ENCODE data around the gene PHLDA1. TPM values are rescaled to one million over a fixed set of nuclear protein-coding genes. Genes with fewer than 3 reads are reported as not detected.
A peak's percentile ranks its signal among the peaks of the same experiment; 100 is the strongest.
"Not testable (repeated sequence)": the region's sequence is repeated elsewhere in the genome, so short reads cannot be mapped to it uniquely, and the experiment has no call there.

The PHLDA1 gene
- total RNA-seq, 2 donors from 2014 or later = 4.9 to 5.8 TPM

- ATAC-seq (no peak), DNase-seq (no peak)
- intact Hi-C loops (cut with DNase I, micrococcal nuclease) = no loop called here
Observed at GRCh38 chr12:75996861-75997447, 34.6 kb downstream of the PHLDA1 start.

GRCh38 chr12:75995691-75996090 lies 35.9 kb downstream of the PHLDA1 start:
- intact Hi-C loops (cut with DNase I, micrococcal nuclease) = no loop called here
- ATAC-seq = no peak

GRCh38 chr12:75994069-75994740 lies 37.4 kb downstream of the PHLDA1 start:
- DNase-seq (no peak), ATAC-seq (no peak)
- intact Hi-C loops (cut with DNase I, micrococcal nuclease) = no loop called here

More at GRCh38 chr12:75995691-75996090, 35.9 kb downstream of the PHLDA1 start:
- no peak for DNase-seq

- ATAC-seq = no peak
- intact Hi-C loops (cut with DNase I, micrococcal nuclease) = no loop called here
- DNase-seq = no peak
Observed at GRCh38 chr12:75991753-75992152, 39.8 kb downstream of the PHLDA1 start.

GRCh38 chr12:75990189-75990912 lies 41.2 kb downstream of the PHLDA1 start:
- no peak for DNase-seq
- intact Hi-C loops (cut with DNase I, micrococcal nuclease) = no loop called here
- ATAC-seq = no peak

GRCh38 chr12:75987709-75988108 lies 43.9 kb downstream of the PHLDA1 start:
- DNase-seq; ATAC-seq; intact Hi-C loops (cut with DNase I, micrococcal nuclease): not testable (repeated sequence)

GRCh38 chr12:75986001-75986746 lies 45.4 kb downstream of the PHLDA1 start:
- intact Hi-C loops (cut with DNase I, micrococcal nuclease) = no loop called here
- ATAC-seq = peak; percentile 54
- DNase-seq = no peak

- intact Hi-C loops (cut with DNase I, micrococcal nuclease) = no loop called here
- ATAC-seq (peak; percentile 32), DNase-seq (no peak)
Observed at GRCh38 chr12:75985566-75985965, 46.0 kb downstream of the PHLDA1 start.

- no peak for DNase-seq
- intact Hi-C loops (cut with DNase I, micrococcal nuclease) = no loop called here
- ATAC-seq = peak; percentile 62
Observed at GRCh38 chr12:75984577-75985182, 46.9 kb downstream of the PHLDA1 start.

- DNase-seq; ATAC-seq; intact Hi-C loops (cut with DNase I, micrococcal nuclease): not testable (repeated sequence)
Observed at GRCh38 chr12:75983851-75984250, 47.7 kb downstream of the PHLDA1 start.

GRCh38 chr12:75982979-75983660 lies 48.5 kb downstream of the PHLDA1 start:
- intact Hi-C loops (cut with DNase I, micrococcal nuclease) = no loop called here
- peak in 1 of 2 donors; percentile 44 for DNase-seq
- ATAC-seq = peak; percentile 66

- DNase-seq (no peak), ATAC-seq (no peak)
- intact Hi-C loops (cut with DNase I, micrococcal nuclease) = no loop called here
Observed at GRCh38 chr12:75982169-75982564, 49.4 kb downstream of the PHLDA1 start.

GRCh38 chr12:75981247-75982168 lies 50.1 kb downstream of the PHLDA1 start:
- DNase-seq (no peak), ATAC-seq (no peak)
- intact Hi-C loops (cut with DNase I, micrococcal nuclease) = no loop called here

- DNase-seq (no peak), ATAC-seq (no peak)
- intact Hi-C loops (cut with DNase I, micrococcal nuclease) = no loop called here
Observed at GRCh38 chr12:75979181-75979580, 52.4 kb downstream of the PHLDA1 start.

GRCh38 chr12:75978677-75979076 lies 52.9 kb downstream of the PHLDA1 start:
- intact Hi-C loops (cut with DNase I, micrococcal nuclease) = no loop called here
- no peak for ATAC-seq

GRCh38 chr12:75977952-75978671 lies 53.5 kb downstream of the PHLDA1 start:
- intact Hi-C loops (cut with DNase I, micrococcal nuclease) = no loop called here
- ATAC-seq = peak; percentile 99
- DNase-seq = peak; percentile 49 to 82

More at GRCh38 chr12:75978677-75979076, 52.9 kb downstream of the PHLDA1 start:
- no peak for DNase-seq

GRCh38 chr12:75977590-75977951 lies 54.0 kb downstream of the PHLDA1 start:
- DNase-seq = no peak
- ATAC-seq = no peak
- intact Hi-C loops (cut with DNase I, micrococcal nuclease) = no loop called here

Data from left colon (tissue), 2 donors.